CD4-positive, alpha-beta memory T cell (primary cell): ENCODE results near the gene JAK1. TPM values are rescaled to one million over a fixed set of nuclear protein-coding genes. Genes with fewer than 3 reads are reported as not detected.

Source experiments
- CTCF ChIA-PET: fragments of 350-600 bp; sonication (Branson Sonifier 250); formaldehyde crosslinking; loops from one replicate; lab custom pipeline; 2021; ENCODE audit warnings: inconsistent platforms; ENCODE audit not compliant: partially characterized antibody; lab: Charles Lee
- POLR2A ChIA-PET: fragments of 350-600 bp; sonication (Branson Sonifier 250); formaldehyde crosslinking; loops from one replicate; lab custom pipeline; 2021; ENCODE audit not compliant: partially characterized antibody; lab: Charles Lee
- DNase-seq, 5 donors: peaks; one replicate each; pipeline versions ENCODE4 v3.0.0 to v3.0.0-alpha.2; 2020 to 2022; ENCODE audit warnings: mixed read lengths in 1 of 5
- H3K27ac ChIP-seq: one replicate; pipeline ENCODE4 v1.7.0; 2013; ENCODE audit warnings: low read depth, low read length
- H3K27me3 ChIP-seq: 2 replicates; pipeline ENCODE4 v1.7.0; 2013; ENCODE audit warnings: mild to moderate bottlenecking, low read length, moderate library complexity; ENCODE audit not compliant: insufficient read depth
- H3K36me3 ChIP-seq: 2 replicates; pipeline ENCODE4 v1.7.0; 2013; ENCODE audit warnings: mild to moderate bottlenecking, low read length, moderate library complexity; ENCODE audit not compliant: insufficient read depth
- H3K4me1 ChIP-seq: 2 replicates; pipeline ENCODE4 v1.7.0; 2013; ENCODE audit warnings: mild to moderate bottlenecking, low read length, moderate library complexity; ENCODE audit not compliant: insufficient read depth
- H3K4me3 ChIP-seq, 2 donors: one replicate each; pipeline ENCODE4 v1.7.0; 2013; ENCODE audit warnings: low read length in 2 of 2, mild to moderate bottlenecking in 1 of 2
- H3K9me3 ChIP-seq, 2 donors: one replicate each; pipeline ENCODE4 v1.7.0; 2013; ENCODE audit warnings: low read length in 2 of 2, control low read depth in 1 of 2; ENCODE audit not compliant: control insufficient read depth in 1 of 2
- H3K27ac Mint-ChIP-seq, 7 donors: one replicate each; pipeline ENCODE4 v1.8.0; 2020 to 2021; ENCODE audit warnings: mixed read lengths in 7 of 7, mild to moderate bottlenecking in 6 of 7, inconsistent platforms in 3 of 7, moderate library complexity in 3 of 7
- H3K27me3 Mint-ChIP-seq, 2 donors: one replicate each; pipeline ENCODE4 v1.8.0; 2020 to 2021; ENCODE audit warnings: mixed read lengths in 2 of 2
- H3K36me3 Mint-ChIP-seq, 2 donors: one replicate each; pipeline ENCODE4 v1.8.0; 2020 to 2021; ENCODE audit warnings: mixed read lengths in 2 of 2, inconsistent platforms in 1 of 2, mild to moderate bottlenecking in 1 of 2
- H3K4me1 Mint-ChIP-seq, 4 donors: one replicate each; pipeline ENCODE4 v1.8.0; 2020 to 2021; ENCODE audit warnings: mixed read lengths in 4 of 4, mild to moderate bottlenecking in 1 of 4
- H3K4me3 Mint-ChIP-seq, 8 donors: one replicate each; pipeline ENCODE4 v1.8.0; 2020 to 2021; ENCODE audit warnings: mixed read lengths in 8 of 8, mild to moderate bottlenecking in 7 of 8, moderate library complexity in 6 of 8, inconsistent platforms in 3 of 8
- H3K9me3 Mint-ChIP-seq, 8 donors: one replicate each; pipeline ENCODE4 v1.8.0; 2020 to 2021; ENCODE audit warnings: mixed read lengths in 8 of 8, mild to moderate bottlenecking in 5 of 8, inconsistent platforms in 3 of 8, moderate library complexity in 1 of 8
- intact Hi-C: fragments of 100-400 bp; cut with micrococcal nuclease; formaldehyde crosslinking; loops from one replicate; pipeline ENCODE4 v1.15.1; 2023
- polyA plus RNA-seq, 2 donors: library from polyadenylated mRNA; unstranded; fragments of 300-500 nt; fragmentation: Illumina TruSeq; gene quantifications; one replicate each; pipeline ENCODE4 v1.2.3, GENCODE V29; 2021
- total RNA-seq, 2 experiments: library from RNA; stranded (reverse); gene quantifications; one replicate each; pipeline ENCODE4 v1.2.3, GENCODE V29; 2021

Gene JAK1
- total and polyA plus RNA-seq, 4 experiments from 2014 or later = 163 to 372 (median 314) TPM

GRCh38 chr1:64849942-64850341 lies 116.4 kb downstream of the JAK1 start:
- H3K27me3 Mint-ChIP-seq = no peaks in the 10 kb centered on the region
- DNase-seq = no peak
- peaks cover 0 to 6% (median 3%) of the 10 kb centered on the region in 4 donors for H3K4me1 Mint-ChIP-seq
- no peak overlapping the region for H3K27ac ChIP-seq
- H3K9me3 Mint-ChIP-seq = peaks cover 0 to 2% (median 0%) of the 10 kb centered on the region in 8 donors
- H3K36me3 Mint-ChIP-seq = peaks cover 55 to 91% of the 10 kb centered on the region in 2 donors
- no peaks in the 10 kb centered on the region for H3K27me3 ChIP-seq
- intact Hi-C loops = no loop called here
- no peaks in the 10 kb centered on the region for H3K9me3 ChIP-seq
- peaks cover 99% of the 10 kb centered on the region for H3K36me3 ChIP-seq
- POLR2A ChIA-PET = no interaction called here
- H3K4me1 ChIP-seq = no peaks in the 10 kb centered on the region
- H3K27ac Mint-ChIP-seq = peak overlapping the region in 2 of 7 donors; percentile 55 to 81
- CTCF ChIA-PET = interaction anchor here (1.4 to 2.0 kb wide), 2 partner anchors 15 to 225 kb away, joined by 4 to 6 read pairs; no protein-coding TSS in a partner anchor
- H3K4me3 ChIP-seq = no peak overlapping the region
- no peak overlapping the region for H3K4me3 Mint-ChIP-seq

- peaks cover 0 to 2% (median 0%) of the 10 kb centered on the region in 8 donors for H3K9me3 Mint-ChIP-seq
- H3K27me3 ChIP-seq = no peaks in the 10 kb centered on the region
- peaks cover 0 to 4% (median 2%) of the 10 kb centered on the region in 4 donors for H3K4me1 Mint-ChIP-seq
- peak overlapping the region in 5 of 7 donors; percentile 24 to 81 (median 70) for H3K27ac Mint-ChIP-seq
- peaks cover 99% of the 10 kb centered on the region for H3K36me3 ChIP-seq
- H3K27ac ChIP-seq = no peak overlapping the region
- no peaks in the 10 kb centered on the region for H3K9me3 ChIP-seq
- ChIA-PET CTCF (interaction anchor here (0.9 to 2.0 kb wide), 4 partner anchors 10 to 226 kb away, joined by 3 to 6 read pairs (median 4); no protein-coding TSS in a partner anchor), POLR2A (no interaction called here)
- no peak overlapping the region for H3K4me3 Mint-ChIP-seq
- no peak overlapping the region for H3K4me3 ChIP-seq
- H3K27me3 Mint-ChIP-seq = no peaks in the 10 kb centered on the region
- intact Hi-C loops = no loop called here
- H3K36me3 Mint-ChIP-seq = peaks cover 58 to 92% of the 10 kb centered on the region in 2 donors
- DNase-seq = no peak
- H3K4me1 ChIP-seq = no peaks in the 10 kb centered on the region
Observed at GRCh38 chr1:64848803-64849202, 117.5 kb downstream of the JAK1 start.

- Histone ChIP-seq H3K36me3 (peaks cover 99% of the 10 kb centered on the region), H3K9me3 (no peaks in the 10 kb centered on the region), H3K27ac (no peak overlapping the region), H3K4me3 (no peak overlapping the region), H3K27me3 (no peaks in the 10 kb centered on the region), H3K4me1 (no peaks in the 10 kb centered on the region)
- H3K4me3 Mint-ChIP-seq = no peak overlapping the region
- H3K9me3 Mint-ChIP-seq = peaks cover 0 to 2% (median 0%) of the 10 kb centered on the region in 8 donors
- no peak for DNase-seq
- peaks cover 0 to 4% (median 1%) of the 10 kb centered on the region in 4 donors for H3K4me1 Mint-ChIP-seq
- ChIA-PET CTCF (interaction anchor here (1.0 to 1.4 kb wide), 2 partner anchors 9 to 13 kb away, joined by 4 read pairs; no protein-coding TSS in a partner anchor), POLR2A (no interaction called here)
- peak overlapping the region in 2 of 7 donors; percentile 46 to 81 for H3K27ac Mint-ChIP-seq
- intact Hi-C loops = no loop called here
- H3K27me3 Mint-ChIP-seq = no peaks in the 10 kb centered on the region
- peaks cover 60 to 92% of the 10 kb centered on the region in 2 donors for H3K36me3 Mint-ChIP-seq
Observed at GRCh38 chr1:64848136-64848535, 118.2 kb downstream of the JAK1 start.

- DNase-seq = no peak
- Histone ChIP-seq H3K36me3 (peaks cover 99% of the 10 kb centered on the region), H3K9me3 (no peaks in the 10 kb centered on the region), H3K27me3 (no peaks in the 10 kb centered on the region), H3K4me1 (no peaks in the 10 kb centered on the region), H3K27ac (no peak overlapping the region), H3K4me3 (no peak overlapping the region)
- Mint-ChIP-seq H3K27me3 (no peaks in the 10 kb centered on the region), H3K9me3 (peaks cover 0 to 2% (median 0%) of the 10 kb centered on the region in 8 donors), H3K27ac (peak overlapping the region in 2 of 7 donors; percentile 80 to 81), H3K4me3 (no peak overlapping the region), H3K4me1 (peaks cover 0 to 4% (median 2%) of the 10 kb centered on the region in 4 donors), H3K36me3 (peaks cover 61 to 92% of the 10 kb centered on the region in 2 donors)
- ChIA-PET POLR2A (no interaction called here), CTCF (no interaction called here)
- intact Hi-C loops = no loop called here
Observed at GRCh38 chr1:64847666-64848065, 118.7 kb downstream of the JAK1 start.

- intact Hi-C loops = no loop called here
- POLR2A ChIA-PET = interaction anchor here (1.2 kb wide), 1 partner anchor 17 kb away, joined by 3 read pairs; no protein-coding TSS in a partner anchor
- no peak overlapping the region for H3K4me3 Mint-ChIP-seq
- CTCF ChIA-PET = interaction anchor here (2.4 kb wide), 1 partner anchor 228 kb away, joined by 6 read pairs; no protein-coding TSS in a partner anchor
- H3K4me1 ChIP-seq = no peaks in the 10 kb centered on the region
- H3K27ac ChIP-seq = no peak overlapping the region
- H3K4me1 Mint-ChIP-seq = peaks cover 0 to 4% (median 2%) of the 10 kb centered on the region in 4 donors
- no peaks in the 10 kb centered on the region for H3K27me3 Mint-ChIP-seq
- no peaks in the 10 kb centered on the region for H3K9me3 ChIP-seq
- no peak overlapping the region for H3K4me3 ChIP-seq
- H3K9me3 Mint-ChIP-seq = no peaks in the 10 kb centered on the region
- no peaks in the 10 kb centered on the region for H3K27me3 ChIP-seq
- peaks cover 94% of the 10 kb centered on the region for H3K36me3 ChIP-seq
- H3K36me3 Mint-ChIP-seq = peaks cover 55 to 89% of the 10 kb centered on the region in 2 donors
- H3K27ac Mint-ChIP-seq = peak overlapping the region in 6 of 7 donors; percentile 15 to 83 (median 62)
- DNase-seq = no peak
Observed at GRCh38 chr1:64846573-64847430, 119.5 kb downstream of the JAK1 start.

- CTCF ChIA-PET = interaction anchor here (2.4 kb wide), 1 partner anchor 229 kb away, joined by 6 read pairs; no protein-coding TSS in a partner anchor
Observed at GRCh38 chr1:64845831-64846425, 120.4 kb downstream of the JAK1 start.

More at GRCh38 chr1:64845831-64846425, 120.4 kb downstream of the JAK1 start:
- H3K36me3 ChIP-seq = peaks cover 93% of the 10 kb centered on the region
- H3K27ac ChIP-seq = no peak overlapping the region
- peaks cover 57 to 89% of the 10 kb centered on the region in 2 donors for H3K36me3 Mint-ChIP-seq
- H3K27me3 ChIP-seq = no peaks in the 10 kb centered on the region
- no peak for DNase-seq
- H3K9me3 ChIP-seq = no peaks in the 10 kb centered on the region
- peak overlapping the region in 4 of 7 donors; percentile 19 to 83 (median 70) for H3K27ac Mint-ChIP-seq
- POLR2A ChIA-PET = interaction anchor here (1.2 kb wide), 1 partner anchor 18 kb away, joined by 3 read pairs; no protein-coding TSS in a partner anchor
- no peak overlapping the region for H3K4me3 Mint-ChIP-seq
- no peaks in the 10 kb centered on the region for H3K9me3 Mint-ChIP-seq
- H3K27me3 Mint-ChIP-seq = no peaks in the 10 kb centered on the region
- intact Hi-C loops = no loop called here
- peaks cover 0 to 4% (median 1%) of the 10 kb centered on the region in 4 donors for H3K4me1 Mint-ChIP-seq
- no peaks in the 10 kb centered on the region for H3K4me1 ChIP-seq
- no peak overlapping the region for H3K4me3 ChIP-seq
